ENCODE measurements around the gene STIP1. TPM values are rescaled to one million over a fixed set of nuclear protein-coding genes. Genes with fewer than 3 reads are reported as not detected.
A peak's percentile ranks its signal among the peaks of the same experiment; 100 is the strongest.

Gene STIP1
- total and polyA plus RNA-seq, 9 of the 15 experiments (the other 6 are each of a cell fraction or from before 2014, with no cell fraction given), result 58.1 to 465 (median 346) TPM

DNA sequence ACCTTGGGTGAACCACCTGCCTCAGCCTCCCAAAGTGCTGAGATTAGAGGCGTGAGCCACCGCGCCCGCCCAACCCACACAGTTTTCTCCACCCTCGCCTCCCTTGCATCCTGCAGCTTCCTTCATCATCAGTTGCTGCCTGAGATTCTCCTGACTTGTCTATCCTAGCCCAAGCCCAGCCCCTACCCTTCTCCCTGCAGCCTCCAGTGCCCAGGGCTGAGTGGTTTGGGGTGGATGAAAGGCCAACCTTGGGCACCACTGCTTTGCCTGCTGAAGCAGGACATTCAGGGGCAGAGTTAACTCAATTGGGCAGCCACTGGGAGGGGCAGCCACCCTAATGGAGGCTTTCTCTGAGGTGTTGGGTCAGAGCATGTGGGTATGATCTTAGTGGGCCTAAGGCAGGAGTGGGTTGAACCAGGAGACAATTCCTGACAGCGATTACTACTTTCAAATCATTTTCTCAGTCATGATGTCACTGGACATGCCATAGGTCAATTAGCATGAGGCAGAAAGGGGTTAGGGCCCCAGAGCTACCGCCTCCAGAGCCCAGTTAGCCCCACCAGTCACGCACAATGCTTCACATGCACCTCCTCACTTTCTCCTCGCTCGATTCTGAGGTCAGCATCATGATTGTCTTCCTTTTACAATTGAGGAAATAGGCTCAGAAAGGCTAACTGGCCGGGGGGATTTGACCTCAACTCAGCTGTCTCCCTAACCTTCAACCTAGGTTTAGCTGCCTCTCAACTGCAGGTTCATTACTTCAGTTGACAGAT, 53.9 kb downstream of the STIP1 start (continued):
- TF ChIP-seq, protein P1, sequence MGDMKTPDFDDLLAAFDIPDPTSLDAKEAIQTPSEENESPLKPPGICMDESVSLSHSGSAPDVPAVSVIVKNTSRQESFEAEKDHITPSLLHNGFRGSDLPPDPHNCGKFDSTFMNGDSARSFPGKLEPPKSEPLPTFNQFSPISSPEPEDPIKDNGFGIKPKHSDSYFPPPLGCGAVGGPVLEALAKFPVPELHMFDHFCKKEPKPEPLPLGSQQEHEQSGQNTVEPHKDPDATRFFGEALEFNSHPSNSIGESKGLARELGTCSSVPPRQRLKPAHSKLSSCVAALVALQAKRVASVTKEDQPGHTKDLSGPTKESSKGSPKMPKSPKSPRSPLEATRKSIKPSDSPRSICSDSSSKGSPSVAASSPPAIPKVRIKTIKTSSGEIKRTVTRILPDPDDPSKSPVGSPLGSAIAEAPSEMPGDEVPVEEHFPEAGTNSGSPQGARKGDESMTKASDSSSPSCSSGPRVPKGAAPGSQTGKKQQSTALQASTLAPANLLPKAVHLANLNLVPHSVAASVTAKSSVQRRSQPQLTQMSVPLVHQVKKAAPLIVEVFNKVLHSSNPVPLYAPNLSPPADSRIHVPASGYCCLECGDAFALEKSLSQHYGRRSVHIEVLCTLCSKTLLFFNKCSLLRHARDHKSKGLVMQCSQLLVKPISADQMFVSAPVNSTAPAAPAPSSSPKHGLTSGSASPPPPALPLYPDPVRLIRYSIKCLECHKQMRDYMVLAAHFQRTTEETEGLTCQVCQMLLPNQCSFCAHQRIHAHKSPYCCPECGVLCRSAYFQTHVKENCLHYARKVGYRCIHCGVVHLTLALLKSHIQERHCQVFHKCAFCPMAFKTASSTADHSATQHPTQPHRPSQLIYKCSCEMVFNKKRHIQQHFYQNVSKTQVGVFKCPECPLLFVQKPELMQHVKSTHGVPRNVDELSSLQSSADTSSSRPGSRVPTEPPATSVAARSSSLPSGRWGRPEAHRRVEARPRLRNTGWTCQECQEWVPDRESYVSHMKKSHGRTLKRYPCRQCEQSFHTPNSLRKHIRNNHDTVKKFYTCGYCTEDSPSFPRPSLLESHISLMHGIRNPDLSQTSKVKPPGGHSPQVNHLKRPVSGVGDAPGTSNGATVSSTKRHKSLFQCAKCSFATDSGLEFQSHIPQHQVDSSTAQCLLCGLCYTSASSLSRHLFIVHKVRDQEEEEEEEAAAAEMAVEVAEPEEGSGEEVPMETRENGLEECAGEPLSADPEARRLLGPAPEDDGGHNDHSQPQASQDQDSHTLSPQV (IDR thresholded peaks at IDR 0.05), result peak; percentile 53; the same call in 1 of the 2 replicates
- TF ChIP-seq ZSCAN32 (CRISPR knock-in tag; IDR thresholded peaks at IDR 0.05) (0 out of 2 replicates have a peak, but pooled peaks have one; percentile 2), POLR2AphosphoS5 (IDR thresholded peaks at IDR 0.05; ENCODE audit: control insufficient read depth, insufficient read depth, low read depth, low read length) (peak; percentile 65; the same call in 1 of the 2 replicates), SPI1 (IDR thresholded peaks at IDR 0.05; ENCODE audit: borderline replicate concordance, low read depth, low read length) (peak; percentile 70), MXI1 (IDR thresholded peaks at IDR 0.05; ENCODE audit: low read depth, low read length) (0 out of 2 replicates have a peak, but pooled peaks have one; percentile 29), DMBX1 (CRISPR knock-in tag; IDR thresholded peaks at IDR 0.05; ENCODE audit: borderline replicate concordance) (peak; percentile 20; the same call in 1 of the 2 replicates), MAFF (IDR thresholded peaks at IDR 0.05; ENCODE audit: low read length) (0 out of 2 replicates have a peak, but pooled peaks have one; percentile 13), SIN3A (IDR thresholded peaks at IDR 0.05; ENCODE audit: borderline replicate concordance in 2 of 2, control insufficient read depth in 1 of 2, low read depth in 2 of 2, low read length in 2 of 2) (peak in 1 of 2 experiments; percentile 20; a peak in 1 of 4 replicates)
- TF ChIP-seq, protein P2, sequence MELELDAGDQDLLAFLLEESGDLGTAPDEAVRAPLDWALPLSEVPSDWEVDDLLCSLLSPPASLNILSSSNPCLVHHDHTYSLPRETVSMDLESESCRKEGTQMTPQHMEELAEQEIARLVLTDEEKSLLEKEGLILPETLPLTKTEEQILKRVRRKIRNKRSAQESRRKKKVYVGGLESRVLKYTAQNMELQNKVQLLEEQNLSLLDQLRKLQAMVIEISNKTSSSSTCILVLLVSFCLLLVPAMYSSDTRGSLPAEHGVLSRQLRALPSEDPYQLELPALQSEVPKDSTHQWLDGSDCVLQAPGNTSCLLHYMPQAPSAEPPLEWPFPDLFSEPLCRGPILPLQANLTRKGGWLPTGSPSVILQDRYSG (tag; conservative IDR thresholded peaks at IDR 0.05; ENCODE audit: low read depth), result peak; percentile 24; the same call in 1 of the 2 replicates
- TF ChIP-seq, protein P3, sequence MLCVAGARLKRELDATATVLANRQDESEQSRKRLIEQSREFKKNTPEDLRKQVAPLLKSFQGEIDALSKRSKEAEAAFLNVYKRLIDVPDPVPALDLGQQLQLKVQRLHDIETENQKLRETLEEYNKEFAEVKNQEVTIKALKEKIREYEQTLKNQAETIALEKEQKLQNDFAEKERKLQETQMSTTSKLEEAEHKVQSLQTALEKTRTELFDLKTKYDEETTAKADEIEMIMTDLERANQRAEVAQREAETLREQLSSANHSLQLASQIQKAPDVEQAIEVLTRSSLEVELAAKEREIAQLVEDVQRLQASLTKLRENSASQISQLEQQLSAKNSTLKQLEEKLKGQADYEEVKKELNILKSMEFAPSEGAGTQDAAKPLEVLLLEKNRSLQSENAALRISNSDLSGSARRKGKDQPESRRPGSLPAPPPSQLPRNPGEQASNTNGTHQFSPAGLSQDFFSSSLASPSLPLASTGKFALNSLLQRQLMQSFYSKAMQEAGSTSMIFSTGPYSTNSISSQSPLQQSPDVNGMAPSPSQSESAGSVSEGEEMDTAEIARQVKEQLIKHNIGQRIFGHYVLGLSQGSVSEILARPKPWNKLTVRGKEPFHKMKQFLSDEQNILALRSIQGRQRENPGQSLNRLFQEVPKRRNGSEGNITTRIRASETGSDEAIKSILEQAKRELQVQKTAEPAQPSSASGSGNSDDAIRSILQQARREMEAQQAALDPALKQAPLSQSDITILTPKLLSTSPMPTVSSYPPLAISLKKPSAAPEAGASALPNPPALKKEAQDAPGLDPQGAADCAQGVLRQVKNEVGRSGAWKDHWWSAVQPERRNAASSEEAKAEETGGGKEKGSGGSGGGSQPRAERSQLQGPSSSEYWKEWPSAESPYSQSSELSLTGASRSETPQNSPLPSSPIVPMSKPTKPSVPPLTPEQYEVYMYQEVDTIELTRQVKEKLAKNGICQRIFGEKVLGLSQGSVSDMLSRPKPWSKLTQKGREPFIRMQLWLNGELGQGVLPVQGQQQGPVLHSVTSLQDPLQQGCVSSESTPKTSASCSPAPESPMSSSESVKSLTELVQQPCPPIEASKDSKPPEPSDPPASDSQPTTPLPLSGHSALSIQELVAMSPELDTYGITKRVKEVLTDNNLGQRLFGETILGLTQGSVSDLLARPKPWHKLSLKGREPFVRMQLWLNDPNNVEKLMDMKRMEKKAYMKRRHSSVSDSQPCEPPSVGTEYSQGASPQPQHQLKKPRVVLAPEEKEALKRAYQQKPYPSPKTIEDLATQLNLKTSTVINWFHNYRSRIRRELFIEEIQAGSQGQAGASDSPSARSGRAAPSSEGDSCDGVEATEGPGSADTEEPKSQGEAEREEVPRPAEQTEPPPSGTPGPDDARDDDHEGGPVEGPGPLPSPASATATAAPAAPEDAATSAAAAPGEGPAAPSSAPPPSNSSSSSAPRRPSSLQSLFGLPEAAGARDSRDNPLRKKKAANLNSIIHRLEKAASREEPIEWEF (CRISPR knock-in tag; IDR thresholded peaks at IDR 0.05), result peak; percentile 80; the same call in 1 of the 2 replicates
- TF ChIP-seq, protein P4, sequence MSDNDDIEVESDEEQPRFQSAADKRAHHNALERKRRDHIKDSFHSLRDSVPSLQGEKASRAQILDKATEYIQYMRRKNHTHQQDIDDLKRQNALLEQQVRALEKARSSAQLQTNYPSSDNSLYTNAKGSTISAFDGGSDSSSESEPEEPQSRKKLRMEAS (CRISPR knock-in tag; IDR thresholded peaks at IDR 0.05), result peak; percentile 74
- TF ChIP-seq, protein P5, sequence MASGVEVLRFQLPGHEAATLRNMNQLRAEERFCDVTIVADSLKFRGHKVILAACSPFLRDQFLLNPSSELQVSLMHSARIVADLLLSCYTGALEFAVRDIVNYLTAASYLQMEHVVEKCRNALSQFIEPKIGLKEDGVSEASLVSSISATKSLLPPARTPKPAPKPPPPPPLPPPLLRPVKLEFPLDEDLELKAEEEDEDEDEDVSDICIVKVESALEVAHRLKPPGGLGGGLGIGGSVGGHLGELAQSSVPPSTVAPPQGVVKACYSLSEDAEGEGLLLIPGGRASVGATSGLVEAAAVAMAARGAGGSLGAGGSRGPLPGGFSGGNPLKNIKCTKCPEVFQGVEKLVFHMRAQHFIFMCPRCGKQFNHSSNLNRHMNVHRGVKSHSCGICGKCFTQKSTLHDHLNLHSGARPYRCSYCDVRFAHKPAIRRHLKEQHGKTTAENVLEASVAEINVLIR (CRISPR knock-in tag; IDR thresholded peaks at IDR 0.05), result 0 out of 2 replicates have a peak, but pooled peaks have one; percentile 20
